Activated CD4-positive, alpha-beta T cell treated with anti-CD3 and anti-CD28 coated beads, Interleukin-2, amount 50 U/mL, for 48 hours (primary cell): Measurements from ENCODE around the gene RAPGEF4.

ENCODE experiments used
- DNase-seq, 2 experiments: peaks; one replicate each; pipeline ENCODE4 v3.0.0-alpha.2; 2020

RAPGEF4 gene

DNA sequence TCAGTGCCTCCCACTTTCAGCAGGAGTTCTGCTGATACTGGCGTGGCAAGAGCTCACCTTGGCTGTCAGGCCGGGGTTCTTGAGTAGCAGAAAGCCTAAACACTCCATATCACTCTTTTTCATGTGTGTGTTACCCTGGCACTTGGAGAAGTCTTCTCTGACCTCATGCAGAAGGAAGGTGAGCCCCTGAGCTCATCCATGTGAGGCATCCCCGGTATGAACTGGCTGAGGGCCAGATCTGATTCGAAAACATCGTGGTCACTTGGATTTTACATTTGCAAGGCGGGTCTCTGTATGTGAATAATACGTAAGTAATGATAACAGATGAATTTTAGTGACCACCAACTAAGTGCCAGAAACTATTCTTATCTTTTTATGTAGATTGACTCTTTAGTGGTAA, 93.6 kb downstream of the RAPGEF4 start:
- no peak for DNase-seq

DNA sequence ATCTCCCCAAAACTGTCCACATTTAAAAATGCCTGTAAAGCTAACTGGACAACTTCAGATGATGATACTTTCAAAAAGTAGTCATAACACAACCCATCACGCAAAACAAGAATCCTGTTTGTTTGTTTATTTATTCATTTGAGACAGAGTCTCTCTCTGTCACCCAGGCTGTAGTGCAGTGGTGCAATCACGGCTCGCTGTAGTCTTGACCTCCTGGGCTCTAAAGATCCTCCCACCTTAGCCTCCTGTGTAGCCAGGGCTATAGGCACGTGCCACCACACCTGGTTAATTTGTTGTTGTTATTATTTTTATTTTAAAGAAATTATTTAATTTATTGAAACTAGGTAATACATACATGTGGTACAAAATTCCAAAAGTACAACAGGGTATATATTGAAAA, 94.8 kb downstream of the RAPGEF4 start:
- DNase-seq = no peak

DNA sequence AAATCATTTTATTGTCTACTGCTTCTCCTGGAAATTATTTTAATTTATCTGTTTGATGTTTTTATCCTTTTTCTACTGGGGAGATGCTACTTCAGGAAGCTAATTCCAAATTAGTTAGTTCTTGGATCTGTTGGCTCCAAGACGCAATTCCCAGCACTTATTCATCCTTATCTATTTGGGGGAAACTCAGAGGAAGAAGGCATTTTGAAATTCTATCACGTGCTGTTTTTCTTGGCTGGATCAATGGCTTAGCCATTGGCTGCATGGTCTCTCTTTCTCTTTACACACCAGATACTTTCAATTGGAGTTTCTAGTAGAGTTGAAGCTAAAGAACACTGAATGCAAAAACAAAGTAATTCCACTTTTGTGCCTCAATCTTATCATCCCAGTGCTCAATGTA, 98.3 kb downstream of the RAPGEF4 start:
- no peak for DNase-seq

DNA sequence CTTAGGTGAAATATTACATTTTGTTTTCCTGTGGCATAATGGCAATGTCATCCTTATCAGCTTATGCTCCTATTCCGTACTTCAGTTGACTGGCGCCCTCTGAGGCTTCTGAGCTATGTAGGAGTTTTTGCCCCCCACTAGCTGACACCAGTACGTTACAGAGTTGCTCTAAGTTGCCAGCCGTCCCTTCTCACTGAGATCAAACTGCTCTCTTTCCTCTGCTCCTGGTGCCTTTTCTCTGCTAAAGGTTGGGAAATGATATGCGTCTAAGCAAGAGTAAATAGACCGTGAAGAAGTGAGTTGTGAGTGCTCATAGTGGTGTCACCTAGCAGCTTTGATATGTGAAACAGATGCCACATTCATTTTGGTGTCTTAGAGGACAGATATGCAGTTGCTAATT, 99.2 kb downstream of the RAPGEF4 start:
- no peak for DNase-seq

DNA sequence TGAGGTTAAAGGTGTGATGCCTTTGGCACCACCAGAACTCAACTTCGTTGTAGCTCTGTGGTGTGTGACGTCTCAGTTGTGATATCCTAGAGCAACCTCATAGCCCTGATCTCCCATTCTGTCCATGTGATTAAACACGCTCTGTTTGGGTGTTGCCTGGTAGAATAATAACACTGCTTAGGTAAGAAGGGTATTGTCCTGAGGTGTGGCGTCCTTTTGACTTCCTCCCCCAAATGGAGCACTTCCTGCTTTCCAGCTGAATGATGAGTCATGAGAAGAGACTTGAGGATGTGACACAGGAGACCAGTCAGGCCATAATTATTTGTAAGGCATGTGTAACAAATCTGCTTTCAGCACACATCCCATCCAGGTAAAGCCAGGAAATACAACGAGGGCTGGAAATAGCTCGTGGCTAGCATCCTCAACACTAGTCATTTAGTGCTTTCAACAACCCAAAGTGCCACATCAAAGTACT, 100.7 kb downstream of the RAPGEF4 start:
- DNase-seq = no peak

DNA sequence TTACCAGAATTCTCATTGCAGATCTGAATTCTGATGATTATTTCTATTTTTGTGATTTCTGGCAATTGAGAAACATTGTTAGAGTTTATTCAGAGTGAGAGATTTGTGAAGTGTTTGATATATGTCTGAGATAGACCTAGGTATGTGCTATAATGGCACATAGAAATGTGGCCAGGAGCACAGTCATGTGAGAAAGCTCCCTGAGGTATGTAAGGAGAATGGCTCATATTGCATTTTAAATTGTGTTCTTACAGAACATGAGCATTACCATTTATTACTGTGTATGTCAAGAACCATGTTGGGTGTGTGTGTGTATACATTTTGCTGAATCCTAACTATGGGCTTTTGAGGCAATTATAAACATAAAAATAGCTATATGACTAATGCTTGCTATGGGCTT, 101.2 kb downstream of the RAPGEF4 start:
- DNase-seq = no peak

DNA sequence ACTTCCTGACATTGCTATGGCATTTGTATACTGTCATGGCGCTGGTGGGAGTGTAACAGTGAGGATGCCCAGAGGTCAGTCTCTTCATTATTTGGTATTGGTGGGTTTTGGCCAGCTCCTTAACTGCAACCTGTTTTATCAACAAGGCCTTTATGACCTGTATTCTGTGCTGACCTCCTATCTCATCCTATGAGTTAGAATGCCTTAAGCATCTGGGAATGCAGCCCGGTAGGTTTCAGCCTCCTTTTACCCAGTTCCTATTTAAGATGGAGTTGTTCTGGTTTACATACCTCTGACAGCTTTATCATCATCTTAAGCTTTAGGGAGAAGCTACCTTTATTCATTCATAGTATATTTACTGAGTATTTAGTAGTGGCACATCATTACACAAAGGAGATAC, 103.8 kb downstream of the RAPGEF4 start:
- no peak for DNase-seq

DNA sequence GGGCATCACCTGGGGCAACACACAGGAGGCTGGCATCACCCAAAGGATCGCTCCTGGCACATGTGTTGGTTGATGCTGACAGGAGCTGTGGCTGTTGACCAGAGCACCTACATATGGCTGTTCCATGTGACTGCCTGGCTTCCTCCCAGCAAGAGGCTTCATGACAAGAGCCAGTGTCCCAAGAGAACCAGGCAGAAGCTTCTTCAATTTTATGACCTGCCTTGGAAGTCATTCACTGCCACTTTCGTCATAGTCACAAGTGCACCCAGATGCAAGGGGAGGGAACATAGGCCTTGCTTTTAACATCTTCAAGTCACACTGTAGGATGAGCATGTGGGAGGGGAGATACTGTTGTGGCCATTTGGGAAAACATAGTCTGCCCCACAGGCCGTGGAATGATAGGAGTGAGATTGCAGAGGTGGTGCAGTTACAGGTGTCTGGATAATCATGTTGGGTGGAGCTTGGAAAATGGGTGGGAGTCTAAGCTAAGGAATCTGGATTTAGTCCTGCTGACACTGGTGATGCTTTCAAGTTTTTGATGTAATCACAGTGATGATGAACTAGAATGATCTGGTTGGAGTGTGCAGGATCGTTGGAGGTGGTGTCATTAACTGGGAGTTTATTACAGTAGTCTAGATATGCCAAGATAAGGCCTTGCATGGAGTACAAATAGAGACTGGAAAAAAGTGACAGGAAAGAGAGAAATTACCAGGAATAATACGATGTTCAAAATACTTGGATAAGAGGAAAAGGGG, 107.0 kb downstream of the RAPGEF4 start:
- DNase-seq = no peak

DNA sequence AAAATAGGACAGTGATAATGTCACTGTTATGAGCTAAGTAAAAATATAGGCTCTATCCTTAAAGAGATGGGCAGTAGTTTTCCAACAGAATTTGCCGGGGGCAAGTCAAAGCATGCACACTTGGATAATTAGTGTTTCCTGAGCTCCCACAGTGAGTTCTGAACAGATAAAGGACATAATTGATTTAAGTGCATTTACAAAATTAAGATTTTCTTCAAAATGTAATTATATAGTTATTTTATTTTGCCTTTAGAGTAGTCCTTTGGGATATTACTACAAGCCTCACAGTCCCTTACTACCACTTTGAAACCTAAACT, 107.6 kb downstream of the RAPGEF4 start:
- no peak for DNase-seq

DNA sequence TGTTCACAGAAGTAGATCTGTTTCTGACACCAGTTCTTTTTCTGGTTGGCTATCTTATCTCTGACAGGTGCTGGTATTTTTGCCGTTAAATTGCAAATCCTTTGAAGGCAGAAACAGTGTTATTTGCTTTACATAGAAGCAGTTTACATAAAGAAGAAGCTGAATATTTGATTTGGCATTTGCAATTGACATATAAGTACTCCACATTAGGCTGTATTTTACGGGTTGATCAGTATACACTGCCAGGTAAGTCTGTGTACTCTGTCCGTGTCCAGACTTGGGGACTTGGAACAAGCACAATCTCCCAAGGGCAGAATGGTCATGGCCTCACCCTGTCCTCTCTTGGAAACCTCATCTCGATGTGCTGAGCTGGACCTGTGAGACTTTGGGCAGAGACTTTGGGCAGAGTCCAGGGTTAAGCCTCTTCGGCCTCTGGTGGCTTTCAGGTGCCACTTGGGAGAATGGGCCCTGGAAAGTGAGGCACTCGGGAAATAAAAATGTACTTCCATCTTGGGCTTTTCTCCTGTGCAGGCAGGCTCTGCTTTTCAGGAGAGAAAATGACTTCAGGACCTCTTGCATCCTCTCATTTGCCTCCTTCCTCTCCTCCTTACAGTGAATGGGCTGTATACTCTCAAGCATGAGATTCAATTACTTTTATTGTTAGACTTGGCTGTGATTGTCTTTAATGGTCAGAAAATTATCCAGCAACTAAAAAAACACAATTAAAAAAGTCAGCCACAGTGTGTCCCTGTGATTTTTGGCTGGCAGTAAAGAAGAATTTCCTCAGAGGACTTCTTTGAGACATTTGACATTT, 108.5 kb downstream of the RAPGEF4 start:
- no peak for DNase-seq

DNA sequence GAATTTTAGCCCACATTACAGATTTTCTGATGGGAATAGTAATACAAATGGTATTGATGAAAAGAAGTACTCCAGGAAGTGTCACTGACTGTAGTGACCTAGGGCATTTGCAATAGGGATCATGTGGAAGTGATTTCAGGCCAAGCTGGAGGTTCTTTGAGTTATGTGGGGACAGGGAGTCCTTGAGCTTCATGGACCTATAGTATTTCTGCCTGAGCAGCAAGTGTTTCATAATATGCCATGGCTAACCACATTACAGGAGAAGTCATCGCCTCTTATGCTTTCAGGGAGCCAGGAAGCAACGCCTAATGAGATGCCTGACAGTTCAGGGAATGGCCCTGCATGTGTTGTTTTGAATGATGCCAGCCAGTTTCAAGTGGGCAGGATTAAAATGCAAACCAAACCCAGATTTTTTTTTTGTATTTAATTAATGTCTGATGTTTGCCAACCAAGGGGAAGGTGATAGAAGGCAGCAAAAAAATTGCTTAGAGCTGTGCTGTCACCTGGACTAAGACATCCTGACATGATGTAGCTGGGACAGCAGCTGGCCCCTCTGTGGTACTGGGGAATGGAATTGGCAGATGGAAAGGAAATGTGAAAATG, 109.5 kb downstream of the RAPGEF4 start:
- DNase-seq = no peak

DNA sequence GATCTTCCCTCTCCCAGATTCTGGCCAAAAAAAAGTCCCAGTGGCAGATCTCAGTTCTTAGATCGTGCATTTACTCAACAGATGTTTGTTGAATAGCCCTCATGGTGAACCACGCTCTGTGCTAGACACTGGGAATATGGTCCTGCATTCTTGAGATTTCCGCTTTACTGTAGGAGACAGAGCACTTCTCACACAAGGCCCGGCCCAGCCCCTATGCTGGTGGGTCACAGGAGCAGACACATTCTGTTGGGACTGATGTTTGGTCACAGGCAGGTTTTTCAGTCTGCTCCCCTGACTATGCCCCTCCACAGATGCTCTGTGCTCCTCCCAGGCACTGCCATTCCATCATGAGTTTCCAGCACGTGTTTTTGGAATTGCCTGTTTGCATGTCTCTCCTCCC, 110.9 kb downstream of the RAPGEF4 start:
- DNase-seq = no peak

DNA sequence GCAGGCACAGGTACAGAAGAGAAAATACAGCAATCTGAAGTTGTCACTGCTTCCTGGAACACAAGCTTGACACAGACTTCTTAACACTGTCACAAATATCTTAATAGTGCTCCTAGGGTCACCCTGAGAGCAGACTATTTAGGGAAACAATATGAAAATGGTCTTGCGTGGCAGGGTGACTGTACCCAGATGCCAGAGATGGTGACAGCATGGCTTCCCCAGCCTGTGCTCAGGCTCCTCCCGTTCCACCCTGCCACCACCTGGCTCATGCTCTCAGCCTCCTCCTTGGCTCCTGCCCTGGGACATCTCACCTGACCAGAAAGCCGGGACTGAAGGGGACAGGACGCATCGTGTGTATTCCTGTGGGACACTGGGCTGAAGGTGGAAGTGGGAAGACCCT, 111.5 kb downstream of the RAPGEF4 start:
- no peak for DNase-seq

DNA sequence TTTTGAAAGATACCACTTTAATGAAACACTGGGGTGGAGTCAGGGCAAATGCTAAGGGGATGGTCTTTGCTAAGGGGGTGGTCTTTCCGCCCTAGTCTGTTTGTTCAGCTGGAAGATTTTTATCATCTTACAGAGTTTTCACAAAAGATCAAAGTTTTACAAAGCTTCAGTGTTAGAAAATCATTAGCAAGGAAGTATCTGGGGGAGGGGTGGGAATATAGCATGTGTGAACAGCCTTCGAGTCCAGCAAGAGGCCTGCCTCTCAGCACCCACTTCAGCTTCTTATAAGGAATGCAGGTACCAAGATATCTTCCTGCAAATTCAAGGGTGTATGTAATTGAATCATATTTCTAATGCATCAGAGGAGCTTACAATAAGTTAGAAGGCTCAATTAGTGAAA, 112.9 kb downstream of the RAPGEF4 start:
- DNase-seq = no peak

DNA sequence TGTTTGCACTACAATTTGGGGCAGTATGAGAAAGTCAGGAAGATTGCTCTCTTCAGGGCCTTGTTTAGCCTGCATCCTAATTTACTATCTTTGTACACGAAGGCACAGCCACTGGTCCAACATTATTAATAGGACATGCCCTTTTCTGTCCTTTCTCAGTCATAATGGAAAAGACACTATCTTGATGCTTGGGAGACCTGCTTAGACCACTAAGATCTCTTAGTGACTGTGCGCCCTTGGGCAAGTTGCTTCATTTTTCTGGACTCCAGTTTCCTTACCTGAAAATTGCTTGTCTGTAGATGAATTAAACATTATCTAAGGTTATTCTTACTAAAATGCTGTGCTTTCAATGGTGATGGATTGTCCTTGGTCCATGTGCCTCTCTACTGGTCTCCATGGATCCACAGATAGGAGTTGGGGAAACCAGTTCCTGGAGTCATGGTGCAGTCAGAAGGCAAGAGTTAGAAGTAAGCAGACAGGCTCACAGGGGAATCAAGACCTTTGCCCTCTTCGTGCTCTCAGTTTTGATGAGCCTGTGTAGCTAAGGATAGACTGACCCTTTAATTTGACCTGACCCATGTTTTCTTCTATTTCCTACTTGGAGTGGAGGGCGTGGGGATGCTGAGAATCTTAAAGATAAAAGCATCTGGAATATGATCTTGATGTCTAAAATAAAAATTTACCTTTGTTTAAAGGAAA, 114.0 kb downstream of the RAPGEF4 start:
- DNase-seq = no peak

DNA sequence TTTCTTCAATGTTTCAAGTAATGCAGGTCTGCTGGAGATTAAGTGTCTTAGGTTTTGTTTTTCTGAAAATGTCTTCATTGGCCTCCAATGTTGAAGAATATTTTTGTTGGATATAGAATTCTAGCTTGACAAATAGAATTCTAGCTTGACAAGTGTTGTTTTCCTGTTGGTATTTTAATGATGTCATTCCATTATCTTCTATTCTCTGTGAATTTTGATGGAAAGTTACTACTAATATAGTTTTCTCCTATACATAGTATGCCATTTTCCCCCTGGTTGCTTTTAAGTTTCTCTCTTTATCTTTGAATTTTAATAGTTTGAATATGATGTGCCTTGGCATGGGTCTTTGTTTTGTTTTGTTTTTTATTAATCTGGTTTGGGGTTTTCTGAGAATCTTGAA, 119.9 kb downstream of the RAPGEF4 start:
- DNase-seq = no peak

DNA sequence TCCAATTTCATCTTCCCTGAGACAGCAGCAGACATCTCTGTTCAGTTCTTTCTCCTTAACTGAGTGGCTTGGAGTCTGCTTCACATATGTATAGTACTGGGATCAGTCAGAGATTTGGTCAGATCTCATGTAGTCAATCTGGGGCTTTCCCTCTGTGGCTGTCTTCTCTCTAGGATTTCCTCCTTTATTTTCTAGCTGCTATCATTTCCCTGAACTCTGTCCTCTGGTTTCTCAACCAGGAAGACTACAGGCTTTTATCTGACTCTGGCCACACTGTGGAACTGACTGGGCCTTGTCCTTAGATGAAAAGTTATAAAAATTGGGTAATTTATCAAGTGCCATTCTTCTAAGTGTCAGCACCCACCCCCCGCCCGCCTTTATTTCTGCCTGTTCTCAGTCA, 121.0 kb downstream of the RAPGEF4 start:
- no peak for DNase-seq

DNA sequence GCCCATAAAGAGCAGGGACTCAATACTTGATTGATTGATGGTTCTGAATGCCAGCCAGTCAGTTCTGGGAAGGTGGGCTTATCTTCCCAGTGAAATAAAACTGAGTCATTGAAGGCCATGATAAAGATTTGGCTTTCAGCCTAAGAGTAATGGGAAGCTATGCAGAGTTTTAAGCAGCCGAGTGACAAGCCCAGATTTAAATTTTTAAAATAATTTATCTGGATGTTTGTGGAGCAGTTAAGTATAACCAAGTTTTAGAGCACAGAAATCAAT, 122.8 kb downstream of the RAPGEF4 start:
- no peak for DNase-seq

DNA sequence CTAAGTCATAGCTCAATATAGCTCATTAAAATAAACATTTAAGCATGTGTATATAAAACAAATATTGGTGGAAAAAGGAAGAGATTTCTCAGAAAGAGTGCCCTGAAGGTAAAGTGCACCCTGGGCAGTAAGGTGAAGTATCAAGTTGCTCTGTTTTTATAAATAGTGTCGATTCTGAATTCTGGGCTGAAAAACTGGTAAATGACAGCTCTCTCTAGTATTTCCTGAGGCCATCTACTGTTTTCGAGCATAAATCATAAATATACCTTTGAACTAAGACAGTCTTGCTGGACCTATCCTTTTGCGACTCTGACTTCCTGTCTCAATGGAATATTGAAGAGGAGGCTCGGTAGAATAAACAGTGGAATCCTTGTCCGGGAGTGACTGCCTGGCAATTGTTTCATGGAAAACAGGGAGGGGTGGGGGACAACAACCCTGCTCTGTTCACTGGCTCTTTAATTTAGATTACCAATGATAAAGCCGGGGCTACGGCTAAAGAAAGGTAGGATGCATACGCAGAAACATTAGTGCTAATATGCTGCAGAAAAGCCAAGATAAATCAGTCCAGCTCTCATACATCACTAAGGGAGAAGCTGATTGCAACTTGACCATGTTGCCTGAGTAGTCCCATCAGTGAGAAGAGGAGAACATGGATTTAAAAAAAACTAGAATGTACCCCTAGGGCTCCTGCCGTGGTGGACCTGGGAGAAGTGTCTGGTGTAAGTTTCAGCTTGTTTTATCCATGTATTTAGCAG, 124.1 kb downstream of the RAPGEF4 start:
- DNase-seq = no peak

DNA sequence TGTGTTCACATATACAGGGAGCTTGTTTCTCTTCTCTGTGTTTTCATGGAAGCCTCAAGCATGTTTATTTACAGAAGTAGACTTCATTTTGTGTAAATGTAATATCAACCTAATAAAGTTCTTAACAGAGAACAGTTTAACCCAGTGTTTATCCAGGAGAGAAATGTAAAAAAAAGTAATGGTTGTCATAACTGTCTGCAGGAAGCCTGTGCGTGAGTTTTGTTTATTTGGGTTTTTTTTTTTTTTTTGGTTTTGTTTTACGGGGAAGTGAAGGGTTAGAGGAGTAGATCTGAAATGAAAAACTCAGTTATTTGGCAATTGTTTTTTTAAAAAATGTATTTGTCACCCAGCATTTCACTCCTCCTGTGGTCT, 124.7 kb downstream of the RAPGEF4 start:
- no peak for DNase-seq

DNA sequence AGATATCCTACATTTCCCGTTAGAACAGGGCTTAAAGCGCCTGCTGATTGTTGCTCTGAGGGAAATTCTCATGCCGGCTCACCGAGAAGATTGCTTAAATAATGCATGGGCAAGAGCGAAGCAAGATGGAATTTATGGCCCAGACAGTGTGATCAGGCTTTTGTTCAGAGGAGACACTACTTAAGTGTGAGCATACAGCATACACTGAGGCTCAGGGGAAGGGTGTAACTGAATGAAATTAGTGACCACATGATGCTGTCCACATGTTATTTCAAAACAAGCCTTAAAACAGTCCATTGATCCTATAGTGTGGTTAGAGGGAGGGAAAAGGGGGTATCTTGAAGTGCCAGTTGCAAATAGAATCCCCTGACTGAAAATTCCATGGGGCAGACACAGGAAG, 125.5 kb downstream of the RAPGEF4 start:
- DNase-seq = no peak

DNA sequence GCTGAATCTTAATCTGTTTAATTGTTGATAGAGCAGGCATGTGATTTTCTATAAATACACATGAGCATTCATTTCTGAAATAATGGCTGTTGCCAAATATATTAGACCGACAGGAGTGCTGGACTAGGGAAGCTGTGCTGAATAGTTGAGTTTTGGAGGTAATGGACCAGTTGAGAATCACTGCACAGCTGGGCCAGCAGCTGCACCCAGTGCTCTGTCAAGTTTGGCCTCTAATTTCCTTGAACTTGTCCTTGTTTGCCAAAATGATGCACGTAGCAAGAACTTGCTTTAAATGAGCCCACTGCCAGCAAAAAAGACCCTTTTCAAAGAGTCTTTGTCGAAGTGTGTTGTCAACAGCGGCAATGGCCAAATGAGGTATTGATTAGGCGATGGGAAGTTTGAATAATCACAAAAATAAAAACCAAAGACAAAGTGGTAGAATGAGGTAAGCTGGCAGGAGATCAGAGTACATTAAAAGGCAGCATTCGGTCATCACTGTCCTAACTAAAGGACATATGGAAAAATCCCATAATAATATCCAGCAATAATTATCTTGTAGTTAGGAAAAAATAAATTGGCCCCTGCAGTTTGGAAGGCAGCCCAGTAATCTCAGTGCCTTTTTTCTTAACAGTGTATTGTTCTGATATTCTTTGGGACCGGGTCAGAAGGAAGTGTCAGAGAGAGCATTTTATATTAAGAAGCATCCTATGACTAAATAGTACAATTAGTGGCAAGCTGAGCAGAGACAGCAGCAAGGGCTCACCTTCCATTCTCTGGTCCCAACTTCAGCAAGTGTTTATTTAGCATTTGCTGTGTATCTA, 126.2 kb downstream of the RAPGEF4 start:
- no peak for DNase-seq
